A549 (cell line): ENCODE measurements around the gene STX12. TPM values are rescaled to one million over a fixed set of nuclear protein-coding genes. Genes with fewer than 3 reads are reported as not detected.
"Not testable (repeated sequence)": the region's sequence is repeated elsewhere in the genome, so short reads cannot be mapped to it uniquely, and the experiment has no call there.

Experiments used
- ATAC-seq, 2 experiments: fragments of 200-7000 bp in 1 of 2; fragments of >200 bp in 1 of 2; cut with Nextera tagmentation in 1 of 2; cut with Tn5 transposase in 1 of 2; 3 replicates each; pipeline versions ENCODE4 v1.8.0 to v1.9.1; 2018 to 2020; ENCODE audit warnings: mild to moderate bottlenecking in 1 of 2, moderate library complexity in 1 of 2
- CTCF ChIA-PET: fragments of 300-600 bp; sonication (Branson Sonifier 250); formaldehyde crosslinking; extraction: SDS; loops from one replicate; lab custom pipeline; 2021; ENCODE audit warnings: antibody characterized with exemption, inconsistent platforms; lab: Yijun Ruan, JAX
- POLR2A ChIA-PET: fragments of 350-600 bp; formaldehyde crosslinking; extraction: SDS; loops from one replicate; lab custom pipeline; 2021; ENCODE audit warnings: antibody characterized with exemption, inconsistent platforms; lab: Yijun Ruan, JAX
- DNase-seq, 2 experiments: peaks; one replicate each; pipeline versions ENCODE4 v3.0.0 to v3.0.0-alpha.2; 2011 to 2016; ENCODE audit warnings: low read depth in 1 of 2, low spot score in 1 of 2
- FAIRE-seq: peaks from 2 replicates; lab custom pipeline; 2011; peaks lifted over from hg19 to GRCh38; lab: Jason Lieb, UNC
- H3K27ac ChIP-seq, 2 experiments: fragments of >200 bp; sonication (Bioruptor Twin); formaldehyde crosslinking; 3 replicates each; pipeline ENCODE4 v1.5.1; 2016 to 2017
- H3K4me1 ChIP-seq: fragments of >200 bp; sonication (Bioruptor Twin); formaldehyde crosslinking; 3 replicates; pipeline ENCODE4 v1.6.1; 2016
- H3K4me2 ChIP-seq: fragments of >200 bp; sonication (Bioruptor Twin); formaldehyde crosslinking; 3 replicates; pipeline ENCODE4 v1.6.1; 2016
- H3K4me3 ChIP-seq: fragments of >200 bp; sonication (Bioruptor Twin); formaldehyde crosslinking; 3 replicates; pipeline ENCODE4 v1.5.1; 2016
- H3K9me3 ChIP-seq: fragments of >200 bp; sonication (Bioruptor Twin); formaldehyde crosslinking; 3 replicates; pipeline ENCODE4 v1.6.1; 2016
- ATOH8 ChIP-seq: fragments of 250-450 bp; sonication (Bioruptor Pico); IDR thresholded peaks from 2 replicates; pipeline ENCODE4 v1.5.0; 2020; ENCODE audit warnings: low read depth, mild to moderate bottlenecking, moderate library complexity
- EP300 ChIP-seq, 2 experiments: fragments of >200 bp; sonication (Bioruptor Twin); formaldehyde crosslinking; IDR thresholded peaks; 2 replicates in 1 of 2; 3 replicates in 1 of 2; pipeline ENCODE4 v1.6.1; 2016 to 2017
- FOXS1 ChIP-seq: fragments of 250-450 bp; sonication (Bioruptor Pico); IDR thresholded peaks from 2 replicates; pipeline ENCODE4 v1.5.0; 2020; ENCODE audit warnings: mild to moderate bottlenecking, moderate library complexity
- HDAC2 ChIP-seq: fragments of 200-600 bp; sonication (generic); IDR thresholded peaks from 2 replicates; pipeline ENCODE4 v1.6.1; 2016
- MAFK ChIP-seq: fragments of 450-650 bp; IDR thresholded peaks from 2 replicates; pipeline ENCODE4 v1.6.1; 2014; ENCODE audit not compliant: partially characterized antibody
- NPAS2 ChIP-seq: fragments of 250-450 bp; sonication (Bioruptor Pico); IDR thresholded peaks from 2 replicates; pipeline ENCODE4 v1.8.0; 2022; ENCODE audit warnings: mild to moderate bottlenecking, moderate library complexity, borderline replicate concordance
- POLR2AphosphoS2 ChIP-seq: conservative IDR thresholded peaks from 2 replicates; pipeline ENCODE4 v1.6.1; 2012; ENCODE audit warnings: low read length, improper control_type of control experiment, inconsistent platforms
- REST ChIP-seq: fragments of 200-600 bp; sonication (generic); IDR thresholded peaks from 2 replicates; pipeline ENCODE4 v1.6.1; 2016; ENCODE audit warnings: antibody characterized with exemption, mild to moderate bottlenecking, moderate library complexity
- RFX5 ChIP-seq: fragments of 450-650 bp; IDR thresholded peaks from 2 replicates; pipeline ENCODE4 v1.7.1; 2014; ENCODE audit warnings: antibody characterized with exemption, mild to moderate bottlenecking, moderate library complexity
- SREBF2 ChIP-seq: fragments of 450-650 bp; IDR thresholded peaks from 2 replicates; pipeline ENCODE4 v1.6.1; 2014; ENCODE audit warnings: mild to moderate bottlenecking, moderate library complexity
- TFCP2L1 ChIP-seq: fragments of 250-450 bp; sonication (Bioruptor Pico); IDR thresholded peaks from 2 replicates; pipeline ENCODE4 v1.5.0; 2021; ENCODE audit warnings: mild to moderate bottlenecking
- ZFP36 ChIP-seq: fragments of 450-650 bp; IDR thresholded peaks from 2 replicates; pipeline ENCODE4 v1.6.1; 2014; ENCODE audit warnings: borderline replicate concordance; ENCODE audit not compliant: partially characterized antibody
- ZNF302 ChIP-seq: fragments of 250-450 bp; sonication (Bioruptor Pico); IDR thresholded peaks from 2 replicates; pipeline ENCODE4 v1.9.0; 2021; ENCODE audit warnings: inconsistent platforms, mild to moderate bottlenecking, moderate library complexity
- WGBS: methylation state at CpG from one replicate; pipeline ENCODE4 v1.1.6; 2017; ENCODE audit errors: missing lambda C conversion rate; 5-methylcytosine and 5-hydroxymethylcytosine counted together
- polyA plus RNA-seq, 4 experiments: library from polyadenylated mRNA; depleted of rRNA in 3 of 4; stranded (reverse); fragments of >200 nt; fragmentation: RNase III in 1 of 4; extraction: RNeasy Plus Mini Kit Qiagen cat#74134 plus additional on column Dnase treatment in 1 of 4; gene quantifications; 2 replicates in 3 of 4; 3 replicates in 1 of 4; pipeline ENCODE4 v1.2.3, GENCODE V29; 2011 to 2017
- TF ChIP-seq, protein P1 (sequence below): fragments of 250-450 bp; sonication (Bioruptor Pico); IDR thresholded peaks from 2 replicates; pipeline ENCODE4 v1.5.0; 2021; ENCODE audit warnings: mild to moderate bottlenecking, moderate library complexity, borderline replicate concordance

STX12 gene
- polyA plus RNA-seq, 2 of the 4 experiments (the other 2 are of a cell fraction): 11.9 to 14.6 TPM

- Histone ChIP-seq H3K4me2 (no peak overlapping the region), H3K4me1 (no peaks in the 10 kb centered on the region), H3K4me3 (no peak overlapping the region)
- ChIA-PET POLR2A (no interaction called here), CTCF (interaction anchor here (0.6 to 1.0 kb wide), 3 partner anchors 12 to 76 kb away, joined by 3 read pairs; no protein-coding TSS in a partner anchor)
- ATAC-seq: no peak
- no peak for FAIRE-seq
- TF ChIP-seq EP300 (IDR thresholded peaks at IDR 0.05) (no peak), ATOH8 (CRISPR knock-in tag) (no peak), HDAC2 (no peak), REST (no peak), TFCP2L1 (CRISPR knock-in tag) (no peak), POLR2AphosphoS2 (no peak), ZFP36 (no peak)
- TF ChIP-seq, protein P1, sequence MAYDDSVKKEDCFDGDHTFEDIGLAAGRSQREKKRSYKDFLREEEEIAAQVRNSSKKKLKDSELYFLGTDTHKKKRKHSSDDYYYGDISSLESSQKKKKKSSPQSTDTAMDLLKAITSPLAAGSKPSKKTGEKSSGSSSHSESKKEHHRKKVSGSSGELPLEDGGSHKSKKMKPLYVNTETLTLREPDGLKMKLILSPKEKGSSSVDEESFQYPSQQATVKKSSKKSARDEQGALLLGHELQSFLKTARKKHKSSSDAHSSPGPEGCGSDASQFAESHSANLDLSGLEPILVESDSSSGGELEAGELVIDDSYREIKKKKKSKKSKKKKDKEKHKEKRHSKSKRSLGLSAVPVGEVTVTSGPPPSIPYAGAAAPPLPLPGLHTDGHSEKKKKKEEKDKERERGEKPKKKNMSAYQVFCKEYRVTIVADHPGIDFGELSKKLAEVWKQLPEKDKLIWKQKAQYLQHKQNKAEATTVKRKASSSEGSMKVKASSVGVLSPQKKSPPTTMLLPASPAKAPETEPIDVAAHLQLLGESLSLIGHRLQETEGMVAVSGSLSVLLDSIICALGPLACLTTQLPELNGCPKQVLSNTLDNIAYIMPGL (CRISPR knock-in tag): no peak
- TF ChIP-seq, all 56 proteins: peak for 0
- Histone ChIP-seq H3K27ac (no peak overlapping the region), H3K9me3 (no peaks in the 10 kb centered on the region)
- no peak for DNase-seq
Observed at GRCh38 chr1:27787895-27788294, 14.9 kb downstream of the STX12 start.

- Histone ChIP-seq H3K4me2 (no peak overlapping the region), H3K27ac (no peak overlapping the region), H3K9me3 (no peaks in the 10 kb centered on the region), H3K4me1 (no peaks in the 10 kb centered on the region), H3K4me3 (no peak overlapping the region)
- FAIRE-seq (no peak), DNase-seq (no peak), ATAC-seq (no peak)
- ChIA-PET CTCF (interaction anchor here (0.6 to 0.9 kb wide), 2 partner anchors 68 to 69 kb away, joined by 3 read pairs; no protein-coding TSS in a partner anchor), POLR2A (interaction anchor here (0.6 kb wide), 1 partner anchor 38 kb away, joined by 4 read pairs; no protein-coding TSS in a partner anchor)
- 88% methylated on average over 4 of the region's 4 CpGs for WGBS
- TF ChIP-seq RFX5 (no peak), SREBF2 (no peak), FOXS1 (CRISPR knock-in tag) (no peak), ZNF302 (CRISPR knock-in tag) (no peak), NPAS2 (no peak)
Observed at GRCh38 chr1:27789540-27790041, 16.6 kb downstream of the STX12 start.

DNA sequence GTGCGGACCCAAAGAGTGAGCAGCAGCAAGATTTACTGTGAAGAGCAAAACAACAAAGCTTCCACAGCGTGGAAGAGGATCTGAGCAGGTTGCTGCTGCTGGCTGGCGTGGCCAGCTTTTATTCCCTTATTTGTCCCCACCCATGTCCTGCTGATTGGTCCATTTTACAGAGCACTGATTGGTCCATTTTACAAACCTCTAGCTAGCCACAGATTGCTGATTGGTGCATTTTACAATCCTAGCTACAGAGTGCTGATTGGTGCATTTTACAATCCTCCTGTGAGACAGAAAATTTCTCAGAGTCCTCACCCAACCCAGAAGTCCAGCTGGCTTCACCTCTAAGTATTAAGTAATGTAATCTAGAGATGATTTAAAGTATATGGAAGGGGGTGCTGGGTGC is 17.3 kb downstream of the STX12 start:
- FAIRE-seq, POLR2A ChIA-PET, ATAC-seq: not testable (repeated sequence)

More for the DNA sequence above, 17.3 kb downstream of the STX12 start:
- DNase-seq, H3K27ac ChIP-seq, H3K4me1 ChIP-seq, H3K4me2 ChIP-seq, H3K4me3 ChIP-seq, H3K9me3 ChIP-seq: not testable (repeated sequence)
- CTCF ChIA-PET: interaction anchor here (0.9 kb wide), 1 partner anchor 67 kb away, joined by 3 read pairs; no protein-coding TSS in a partner anchor
- TF ChIP-seq MAFK: peak; percentile 63
- WGBS: 100% methylated on average over 3 of the region's 3 CpGs
